GM21529 (cell line): Measurements from ENCODE around the gene CREBL2.

ENCODE experiments used
- ATAC-seq: cut with Tn5 transposase; IDR thresholded peaks from one replicate; pipeline ENCODE4 v1.9.1; 2021; ENCODE audit not compliant: unreplicated experiment

The CREBL2 gene

DNA sequence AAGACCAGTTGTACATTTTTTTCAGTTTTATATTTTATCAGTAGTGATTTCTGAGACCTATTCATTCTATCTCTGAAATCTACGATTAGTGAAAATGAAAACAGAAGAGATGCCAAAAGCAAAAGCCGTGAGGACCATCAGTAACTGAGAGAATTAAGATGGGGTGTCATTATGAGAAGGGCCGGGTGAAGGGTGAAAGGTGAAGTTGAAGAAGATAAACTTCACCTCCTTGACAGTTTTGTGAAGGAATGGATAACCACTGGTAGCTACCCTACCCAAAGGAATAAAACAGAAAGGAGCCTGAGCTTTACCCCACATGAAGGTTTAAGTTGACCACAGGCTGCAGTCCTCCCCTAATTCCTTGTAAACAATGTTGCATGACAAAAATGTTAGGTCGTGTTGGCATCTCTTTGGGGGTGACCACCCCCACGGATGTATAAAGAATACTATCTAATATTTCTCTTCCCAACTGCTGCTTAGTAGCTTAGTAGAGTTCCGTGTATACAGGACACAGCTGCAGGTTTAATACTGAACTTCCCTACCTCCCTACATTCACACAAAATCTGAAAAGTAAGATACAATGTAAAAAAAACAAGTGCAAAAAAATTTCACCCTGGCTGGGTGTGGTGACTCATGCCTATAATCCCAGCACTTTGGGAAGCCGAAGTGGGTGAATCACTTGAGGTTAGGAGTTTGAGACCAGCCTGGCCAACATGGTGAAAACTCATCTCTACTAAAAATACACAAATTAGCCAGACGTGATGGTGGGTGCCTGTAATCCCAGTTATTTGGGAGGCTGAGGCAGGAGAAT, 60.4 kb downstream of the CREBL2 start:
- no peak for ATAC-seq

DNA sequence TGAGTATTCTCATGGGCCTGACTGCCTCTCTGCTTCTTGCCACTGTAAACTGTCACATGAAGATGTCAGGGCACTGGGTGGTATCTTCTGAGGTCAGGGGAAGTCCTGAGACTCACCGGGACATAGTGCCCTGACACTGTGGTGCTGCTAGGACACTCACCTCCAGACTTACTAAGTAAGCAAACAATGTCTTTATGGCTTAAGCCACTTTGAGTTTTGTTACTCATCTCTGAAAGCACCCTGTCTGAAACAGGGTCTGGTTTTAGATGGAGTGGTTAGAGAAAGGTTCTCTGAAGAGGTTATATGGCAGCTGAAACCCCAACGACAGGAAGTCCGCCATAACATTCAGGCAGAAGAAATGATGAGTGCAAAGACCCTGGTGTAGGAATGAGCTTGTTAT, 61.6 kb downstream of the CREBL2 start:
- peak; percentile 55 for ATAC-seq

DNA sequence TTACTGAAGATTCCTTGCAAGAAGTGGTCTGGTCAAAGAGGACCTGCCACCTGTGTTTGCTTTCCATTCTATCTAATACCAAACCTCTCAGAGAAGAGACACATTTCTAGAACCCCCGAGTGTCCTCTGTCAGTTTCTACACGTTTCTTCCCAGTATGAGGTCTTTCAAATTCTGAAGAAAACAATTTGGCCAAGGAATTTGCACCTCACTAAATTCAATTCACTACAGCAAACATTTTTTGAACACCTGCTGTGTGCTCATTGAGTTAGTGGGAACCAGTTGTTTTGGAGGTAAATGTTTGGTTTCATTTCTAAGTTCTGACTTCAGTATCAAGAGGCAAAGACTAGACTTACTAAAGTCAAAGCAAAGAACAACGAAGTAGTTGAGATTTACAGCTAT, 64.9 kb downstream of the CREBL2 start:
- ATAC-seq, result no peak

DNA sequence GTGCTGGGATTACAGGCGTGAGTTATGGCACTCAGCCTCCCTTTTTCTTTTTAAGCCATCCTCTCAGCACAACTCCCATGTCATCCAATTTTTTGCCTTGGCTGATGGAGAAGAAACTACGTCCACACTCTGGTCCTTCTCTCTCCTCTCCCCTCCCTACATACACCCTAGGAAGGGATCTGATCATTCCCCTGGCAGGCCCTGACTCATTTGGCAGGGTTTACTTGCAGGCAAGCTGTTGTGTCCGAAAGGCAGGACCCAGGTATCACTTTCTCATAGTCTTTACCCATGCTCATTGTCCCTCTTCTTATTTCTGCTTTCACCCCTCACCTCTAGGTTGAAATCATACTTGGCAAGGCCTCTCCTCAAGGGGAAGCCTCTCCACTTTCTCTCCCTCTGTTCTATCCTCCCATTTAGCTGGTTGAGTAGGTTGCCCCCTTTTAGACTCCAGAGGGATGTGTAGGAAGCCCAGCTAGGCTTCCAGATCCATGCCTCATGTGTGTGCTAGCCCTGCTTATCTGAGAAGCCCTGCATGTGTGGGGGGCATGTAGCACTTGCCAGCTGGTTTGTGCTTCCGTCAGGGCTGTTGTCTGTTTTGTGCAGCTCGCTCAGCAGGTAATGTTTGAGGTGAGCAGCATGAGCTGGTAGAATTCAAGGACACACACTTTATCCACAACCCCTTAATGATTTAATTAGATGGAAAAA, 69.5 kb downstream of the CREBL2 start:
- no peak for ATAC-seq

DNA sequence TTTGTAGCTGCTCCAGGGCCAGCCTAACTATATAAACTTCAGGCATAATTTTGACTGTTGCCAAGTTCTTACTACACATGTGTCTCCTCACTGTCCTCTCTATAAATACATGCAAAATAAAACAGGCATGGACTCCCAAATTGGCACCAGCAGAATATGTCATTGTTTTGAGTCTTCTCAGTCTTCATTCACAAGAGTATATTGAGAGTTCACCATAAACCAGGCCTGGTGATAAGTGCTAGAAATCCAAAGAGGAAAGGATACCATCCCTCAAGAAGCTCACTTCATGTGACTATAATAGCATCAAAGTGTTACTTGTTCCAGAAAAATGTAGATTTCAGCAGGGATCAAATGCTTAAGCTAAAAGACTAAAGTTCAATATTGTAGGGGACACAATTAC, 70.6 kb downstream of the CREBL2 start:
- ATAC-seq, result no peak

DNA sequence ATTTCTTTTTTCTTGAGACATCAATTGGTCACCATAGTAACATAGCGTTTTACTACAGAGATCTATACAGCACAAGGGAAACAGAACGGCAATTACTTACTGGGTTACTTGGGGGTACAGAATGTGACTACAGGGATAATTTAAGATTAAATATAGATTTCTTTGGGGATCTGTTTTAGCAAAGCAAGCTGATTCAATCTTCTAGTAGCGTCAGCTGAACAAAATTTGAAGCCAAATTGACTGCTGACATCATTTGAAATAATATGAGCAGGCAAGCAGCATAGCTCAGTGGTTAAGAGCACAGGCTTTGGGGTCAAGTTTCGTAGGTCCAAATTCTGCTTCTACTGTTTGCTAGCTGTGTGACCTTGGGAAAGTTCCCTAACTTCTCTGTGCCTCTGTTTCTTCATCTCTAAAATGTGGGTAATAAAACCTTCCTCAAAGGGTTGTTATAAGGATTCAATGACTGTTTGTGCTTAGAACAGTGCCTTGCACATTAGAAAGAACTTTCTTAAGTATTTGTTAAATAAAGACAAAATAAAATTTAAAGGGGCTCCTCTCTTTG, 71.5 kb downstream of the CREBL2 start:
- no peak for ATAC-seq

- ATAC-seq, result no peak
These were observed 72.0 kb downstream of the CREBL2 start for GRCh38 chr12:12683725-12684124.

DNA sequence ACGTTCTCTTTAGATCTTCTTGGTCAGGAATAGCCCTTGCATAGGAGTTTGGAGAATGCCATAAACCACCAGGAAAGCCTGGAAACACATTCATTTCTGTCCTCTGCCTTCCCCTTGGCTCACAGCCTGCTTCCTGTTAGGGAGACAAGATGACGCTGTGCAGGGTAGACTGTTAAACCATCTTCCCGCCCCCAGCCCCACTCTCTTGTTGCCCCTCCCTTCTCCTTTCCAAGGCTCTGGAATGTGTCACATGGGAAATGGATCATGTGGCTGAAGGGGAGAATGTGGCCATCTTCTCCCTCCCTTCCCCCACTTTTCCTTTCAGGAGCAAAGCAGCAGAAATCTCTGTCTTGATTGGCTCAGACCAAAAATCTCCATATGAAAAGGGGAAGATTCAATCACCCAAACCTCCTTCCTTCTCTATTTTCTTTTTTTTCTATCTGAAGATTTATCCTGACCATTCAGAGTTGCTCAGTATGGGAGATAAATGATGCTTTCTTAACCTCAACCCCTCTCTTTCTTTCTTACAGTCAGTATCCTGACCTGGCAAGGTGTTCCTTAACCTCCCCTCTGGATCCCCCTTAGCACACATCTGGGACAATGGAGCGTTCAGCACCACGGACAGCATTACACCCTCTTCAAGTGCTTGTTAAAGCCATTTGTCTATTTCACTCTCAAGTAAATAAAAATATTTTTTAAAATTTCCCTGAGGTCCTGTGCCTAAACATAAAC, 72.9 kb downstream of the CREBL2 start:
- ATAC-seq, result no peak

DNA sequence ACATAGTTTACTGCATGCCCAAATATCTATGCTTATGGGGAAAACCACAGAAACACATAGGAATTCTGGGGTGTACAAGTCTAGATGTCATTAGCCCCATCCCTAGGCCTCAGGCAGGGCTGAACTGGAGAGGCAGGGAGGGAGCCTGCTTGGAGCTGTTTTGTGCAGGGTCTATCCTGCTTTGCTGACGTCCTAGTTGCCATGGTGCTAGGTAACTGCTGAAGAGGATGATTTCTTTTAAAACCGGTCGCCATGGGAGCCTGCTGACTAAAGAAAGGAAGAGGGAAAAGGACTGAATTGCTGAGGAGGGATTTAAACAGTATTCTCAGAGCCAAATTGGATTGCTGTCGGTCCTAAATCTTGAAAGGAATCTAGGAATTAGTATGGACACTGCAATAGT, 73.6 kb downstream of the CREBL2 start:
- ATAC-seq, result no peak

- ATAC-seq, result no peak
These were observed 74.8 kb downstream of the CREBL2 start for GRCh38 chr12:12686472-12686871.

DNA sequence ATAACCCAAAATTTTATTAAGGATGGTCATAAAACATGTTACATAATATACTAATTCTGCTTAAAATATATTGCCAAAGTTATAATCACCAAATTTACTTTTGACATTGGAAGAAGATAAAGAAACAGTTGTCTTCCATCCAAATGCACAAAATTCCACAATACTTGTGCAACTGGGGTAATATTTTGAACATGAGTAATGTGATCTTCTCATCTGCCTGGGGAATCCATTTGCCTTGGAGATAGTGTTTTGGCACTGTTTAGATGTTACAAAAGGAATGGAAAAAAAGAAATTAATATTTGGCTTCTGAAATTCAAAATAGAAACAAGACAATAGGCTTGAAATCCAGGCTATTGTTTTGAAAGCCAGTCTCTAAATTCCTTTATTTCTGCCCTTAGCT, 75.2 kb downstream of the CREBL2 start:
- ATAC-seq, result no peak

DNA sequence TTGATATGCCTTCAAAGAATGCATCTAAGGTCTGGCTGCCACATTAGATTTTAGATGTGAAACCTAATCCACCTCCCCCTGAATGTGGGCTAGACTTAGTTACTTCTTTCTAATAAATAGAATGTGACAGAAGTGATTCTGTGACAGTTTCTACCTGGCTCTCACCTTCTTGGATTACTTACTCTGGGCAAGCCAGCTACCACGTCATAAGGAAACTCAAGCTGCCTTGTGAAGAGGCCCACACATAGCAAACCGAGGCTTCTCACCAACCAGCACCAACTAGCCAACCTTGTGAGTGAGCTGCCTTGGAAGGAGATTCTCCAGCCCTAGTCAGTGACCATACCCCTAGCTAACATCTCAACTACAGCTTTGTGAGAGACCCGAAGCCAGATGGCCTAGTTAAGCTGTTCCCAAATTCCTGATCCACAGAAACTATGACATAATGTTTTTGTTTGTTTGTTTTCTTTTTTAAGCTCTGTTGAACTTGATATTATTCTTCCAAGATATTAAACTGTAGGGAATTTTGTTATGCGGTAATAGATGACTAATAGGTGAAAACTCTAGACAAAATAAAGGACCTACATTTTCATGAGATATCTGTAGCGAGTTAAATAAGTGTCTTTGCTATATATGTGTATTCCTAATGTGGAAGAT, 78.1 kb downstream of the CREBL2 start:
- peak; percentile 43 for ATAC-seq

DNA sequence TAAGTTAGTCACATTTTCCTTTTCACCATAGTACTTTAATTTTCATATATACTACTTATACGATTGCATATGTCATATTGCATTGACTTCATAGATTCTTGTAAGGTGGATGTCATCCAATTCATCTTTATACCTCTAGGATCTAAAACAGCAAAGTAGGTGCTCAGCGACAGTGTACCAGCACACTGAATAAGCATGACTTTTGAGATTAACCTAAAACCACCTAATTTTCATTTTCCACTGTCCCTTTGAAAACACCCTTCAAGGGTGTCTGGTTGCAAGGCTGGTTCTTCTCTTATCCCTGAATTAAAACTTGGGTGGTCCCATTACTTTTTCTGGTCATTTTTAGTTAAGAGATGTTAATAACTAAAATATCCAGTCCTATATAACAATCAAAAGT, 79.9 kb downstream of the CREBL2 start:
- peak; percentile 42 for ATAC-seq

- ATAC-seq, result no peak
These were observed 81.5 kb downstream of the CREBL2 start for GRCh38 chr12:12693111-12693671.
